GM12878 (cell line): Measurements from ENCODE around the gene BCAS3. TPM values are rescaled to one million over a fixed set of nuclear protein-coding genes. Genes with fewer than 3 reads are reported as not detected.

Experiments
- ATAC-seq: fragments of 200-7000 bp; cut with Tn5 transposase; 3 replicates; pipeline ENCODE4 v1.9.1; 2020; ENCODE audit warnings: mild to moderate bottlenecking, moderate library complexity
- BruUV-seq: library from RNA; stranded (reverse); fragments of 400-500 nt; replicated peaks from 2 replicates; lab custom pipeline; 2021; lab: Mats Ljungman, UMichigan
- CTCF ChIA-PET: fragments of 300-600 bp; sonication (Branson Sonifier 250); formaldehyde crosslinking; extraction: SDS; loops from one replicate; lab custom pipeline; 2021; ENCODE audit warnings: inconsistent platforms; lab: Yijun Ruan, JAX
- POLR2A ChIA-PET: fragments of 350-600 bp; formaldehyde crosslinking; extraction: SDS; loops from one replicate; lab custom pipeline; 2021; ENCODE audit warnings: inconsistent platforms; lab: Charles Lee
- RAD21 ChIA-PET: fragments of 300-600 bp; sonication (Branson Sonifier 250); formaldehyde crosslinking; loops from one replicate; lab custom pipeline; 2023; ENCODE audit warnings: antibody characterized with exemption; ENCODE audit not compliant: unreplicated experiment; lab: Charles Lee
- SMC1A ChIA-PET: fragments of 300-600 bp; sonication (Branson Sonifier 250); formaldehyde crosslinking; loops from one replicate; lab custom pipeline; 2023; ENCODE audit not compliant: unreplicated experiment, uncharacterized antibody; lab: Charles Lee
- DNase-seq: peaks from one replicate; pipeline ENCODE4 v3.0.0-alpha.2; 2011; ENCODE audit warnings: low read depth, low spot score
- FAIRE-seq: peaks from 3 replicates; lab custom pipeline; 2011; peaks lifted over from hg19 to GRCh38; lab: Jason Lieb, UNC
- H2AFZ ChIP-seq: 2 replicates; pipeline ENCODE4 v1.6.0; 2011; ENCODE audit warnings: low read depth, low read length, control low read depth; ENCODE audit not compliant: control insufficient read depth
- H3K27ac ChIP-seq: 2 replicates; pipeline ENCODE4 v1.5.1; 2011; ENCODE audit warnings: control low read depth; ENCODE audit not compliant: control insufficient read depth, insufficient read depth
- H3K27me3 ChIP-seq, 2 experiments: replicated peaks in 1 of 2; 2 replicates each; pipeline versions ENCODE4 v1.6.0 to v1.6.1; 2011; ENCODE audit warnings: low read length in 1 of 2; ENCODE audit not compliant: control insufficient read depth in 2 of 2, insufficient read depth in 2 of 2
- H3K36me3 ChIP-seq, 2 experiments: 2 replicates each; pipeline ENCODE4 v1.5.1; 2011; ENCODE audit warnings: low read length in 1 of 2; ENCODE audit not compliant: control insufficient read depth in 2 of 2, insufficient read depth in 2 of 2
- H3K4me1 ChIP-seq: 2 replicates; pipeline ENCODE4 v1.6.1; 2011; ENCODE audit warnings: mild to moderate bottlenecking, low read length, moderate library complexity, mixed read lengths; ENCODE audit not compliant: control insufficient read depth, insufficient read depth
- H3K4me2 ChIP-seq: 2 replicates; pipeline ENCODE4 v1.6.0; 2011; ENCODE audit warnings: control low read depth; ENCODE audit not compliant: control insufficient read depth, insufficient read depth
- H3K4me3 ChIP-seq: fragments of 200-600 bp; sonication (generic); 2 replicates; pipeline ENCODE4 v1.5.1; 2016
- H3K79me2 ChIP-seq: 2 replicates; pipeline ENCODE4 v1.6.0; 2011; ENCODE audit warnings: low read length; ENCODE audit not compliant: control insufficient read depth, insufficient read depth
- H3K9ac ChIP-seq: 2 replicates; pipeline ENCODE4 v1.8.0; 2011; ENCODE audit warnings: low read length, control low read depth, mixed read lengths; ENCODE audit not compliant: control insufficient read depth, insufficient read depth
- H3K9me3 ChIP-seq: replicated peaks from 3 replicates; pipeline ENCODE4 v1.5.1; 2011; ENCODE audit warnings: mild to moderate bottlenecking, low read length; ENCODE audit not compliant: control insufficient read depth, insufficient read depth
- H4K20me1 ChIP-seq: 2 replicates; pipeline ENCODE4 v1.6.0; 2011; ENCODE audit not compliant: control insufficient read depth, insufficient read depth
- ATF7 ChIP-seq: fragments of 450-650 bp; IDR thresholded peaks from 2 replicates; pipeline ENCODE4 v1.6.1; 2016; ENCODE audit warnings: low read depth, mild to moderate bottlenecking
- CHD2 ChIP-seq: IDR thresholded peaks from 2 replicates; pipeline ENCODE4 v1.6.1; 2011; ENCODE audit warnings: low read depth, low read length, improper control_type of control experiment, borderline replicate concordance
- CUX1 ChIP-seq: IDR thresholded peaks from 2 replicates; pipeline ENCODE4 v1.6.1; 2012; ENCODE audit warnings: improper control_type of control experiment, low read depth, low read length; ENCODE audit not compliant: insufficient replicate concordance
- DPF2 ChIP-seq: fragments of 450-650 bp; IDR thresholded peaks from 2 replicates; pipeline ENCODE4 v1.6.1; 2017; ENCODE audit warnings: mild to moderate bottlenecking
- EZH2 ChIP-seq: IDR thresholded peaks from 2 replicates; pipeline ENCODE4 v1.6.1; 2012; ENCODE audit warnings: low read depth, mild to moderate bottlenecking, control low read depth, inconsistent platforms, low read length, borderline replicate concordance; ENCODE audit not compliant: control insufficient read depth
- FOXM1 ChIP-seq: IDR thresholded peaks from 2 replicates; pipeline ENCODE4 v1.6.1; 2012; ENCODE audit warnings: low read depth, mild to moderate bottlenecking, inconsistent platforms, low read length, moderate library complexity
- GABPA ChIP-seq: IDR thresholded peaks from 2 replicates; pipeline ENCODE4 v1.6.1; 2014; ENCODE audit warnings: antibody characterized with exemption, low read depth, mild to moderate bottlenecking, inconsistent platforms
- HDGF ChIP-seq: fragments of 450-650 bp; IDR thresholded peaks from 2 replicates; pipeline ENCODE4 v1.6.1; 2016; ENCODE audit warnings: antibody characterized with exemption
- LARP7 ChIP-seq: fragments of 450-650 bp; IDR thresholded peaks from 2 replicates; pipeline ENCODE4 v1.6.1; 2017; ENCODE audit warnings: mild to moderate bottlenecking
- MEF2A ChIP-seq: IDR thresholded peaks from 2 replicates; pipeline ENCODE4 v1.6.1; 2011; ENCODE audit warnings: low read depth, mild to moderate bottlenecking, low read length, moderate library complexity; ENCODE audit not compliant: insufficient read depth
- NFIC ChIP-seq: IDR thresholded peaks from 2 replicates; pipeline ENCODE4 v1.6.1; 2012; ENCODE audit warnings: low read depth, mild to moderate bottlenecking, inconsistent platforms, low read length, moderate library complexity
- POLR2A ChIP-seq: IDR thresholded peaks from 2 replicates; pipeline ENCODE4 v1.6.1; 2011; ENCODE audit warnings: low read depth, mild to moderate bottlenecking, low read length
- RAD21 ChIP-seq: IDR thresholded peaks from 2 replicates; pipeline ENCODE4 v1.6.1; 2011; ENCODE audit warnings: mild to moderate bottlenecking, low read depth, low read length, moderate library complexity; ENCODE audit not compliant: insufficient read depth
- RELB ChIP-seq: fragments of 450-650 bp; IDR thresholded peaks from 2 replicates; pipeline ENCODE4 v1.6.1; 2017; ENCODE audit warnings: low read depth, mild to moderate bottlenecking, moderate library complexity
- REST ChIP-seq: IDR thresholded peaks from 2 replicates; pipeline ENCODE4 v1.6.1; 2012; ENCODE audit warnings: mild to moderate bottlenecking, low read depth, low read length
- SMAD5 ChIP-seq: IDR thresholded peaks from 2 replicates; pipeline ENCODE4 v1.6.1; 2016; ENCODE audit warnings: antibody characterized with exemption, low read depth
- TAF1 ChIP-seq: IDR thresholded peaks from 2 replicates; pipeline ENCODE4 v1.6.1; 2011; ENCODE audit warnings: mild to moderate bottlenecking, low read depth, low read length, borderline replicate concordance
- WGBS: methylation state at CpG from one replicate; pipeline ENCODE4 v1.1.6; 2016; ENCODE audit warnings: low lambda C conversion rate; ENCODE audit not compliant: insufficient replicate concordance, insufficient coverage; ENCODE audit errors: missing lambda C conversion rate; 5-methylcytosine and 5-hydroxymethylcytosine counted together
- in situ Hi-C: fragments of 300-500 bp; cut with MboI; formaldehyde crosslinking; loops from 9 replicates; pipeline ENCODE4 v1.14.3; 2018; ENCODE audit warnings: mixed read lengths
- intact Hi-C: fragments of 100-400 bp; cut with micrococcal nuclease; formaldehyde crosslinking; loops from one replicate; pipeline ENCODE4 v1.14.2; 2022; ENCODE audit not compliant: unreplicated experiment
- polyA plus RNA-seq, 11 experiments: library from polyadenylated mRNA; depleted of rRNA in 4 of 11; unstranded in 6 of 11; stranded (reverse) in 5 of 11; fragments of >200 nt; fragmentation: Nextera tagmentation in 4 of 11; fragmentation: Illumina TruSeq in 1 of 11; extraction: Ambion mirVana in 4 of 11; extraction: Trizol in 1 of 11; gene quantifications; 1 replicate in 1 of 11; 2 replicates in 10 of 11; pipeline versions ENCODE4 v1.2.1 to v1.2.3, GENCODE V29; 2011 to 2016; ENCODE audit warnings: inconsistent platforms in 2 of 11, missing spikeins in 2 of 11, low read depth in 1 of 11
- total RNA-seq, 4 experiments: library from RNA; depleted of rRNA in 3 of 4; stranded (reverse); fragments of >200 nt in 3 of 4; fragmentation: Illumina TruSeq in 1 of 4; extraction: Trizol in 1 of 4; gene quantifications; 2 replicates each; pipeline versions ENCODE4 v1.2.1 to v1.2.3, GENCODE V29; 2013 to 2021

Gene BCAS3
- total and polyA plus RNA-seq, 10 of the 15 experiments (the other 5 are each of a cell fraction or from before 2014, with no cell fraction given) = 2.1 to 11.0 (median 6.6) TPM

GRCh38 chr17:61201211-61201610 lies 523.6 kb downstream of the BCAS3 start:
- ChIA-PET SMC1A (no interaction called here), RAD21 (no interaction called here), POLR2A (no interaction called here), CTCF (no interaction called here)
- intact Hi-C loops (no loop called here), in situ Hi-C loops (no loop called here)
- no peak overlapping the region for H3K27ac ChIP-seq
- H3K9ac ChIP-seq = no peak overlapping the region
- no peak for ATAC-seq
- H4K20me1 ChIP-seq = no peaks in the 10 kb centered on the region
- DNase-seq = no peak
- no peak for FAIRE-seq
- no peak overlapping the region for H2AFZ ChIP-seq
- no peak overlapping the region for H3K4me2 ChIP-seq
- no peaks in the 10 kb centered on the region for H3K9me3 ChIP-seq
- H3K27me3 ChIP-seq = no peaks in the 10 kb centered on the region
- no peaks in the 10 kb centered on the region for H3K79me2 ChIP-seq
- WGBS = 30% methylated on average over 3 of the region's 3 CpGs
- H3K4me3 ChIP-seq = no peak overlapping the region
- BruUV-seq = no TSS peak
- no peaks in the 10 kb centered on the region for H3K4me1 ChIP-seq
- no peaks in the 10 kb centered on the region for H3K36me3 ChIP-seq
- TF ChIP-seq DPF2 (no peak), TAF1 (no peak), POLR2A (no peak), NFIC (no peak), REST (no peak), ATF7 (no peak), GABPA (no peak), HDGF (no peak), CHD2 (no peak), RELB (no peak), CUX1 (no peak), FOXM1 (no peak), LARP7 (no peak), SMAD5 (no peak), EZH2 (no peak), RAD21 (no peak), MEF2A (no peak)
